Endothelial cell of umbilical vein (primary cell): ENCODE results near the gene EPHA4. TPM values are rescaled to one million over a fixed set of nuclear protein-coding genes. Genes with fewer than 3 reads are reported as not detected.

Experiments
- BruUV-seq: library from RNA; stranded (reverse); fragments of 400-500 nt; replicated peaks from 2 replicates; lab custom pipeline; 2021; lab: Mats Ljungman, UMichigan
- CTCF ChIA-PET: fragments of 300-600, 350-600 bp; sonication (Branson Sonifier 250); formaldehyde crosslinking; loops from one replicate; lab custom pipeline; 2021; ENCODE audit warnings: antibody characterized with exemption, inconsistent platforms; lab: Charles Lee
- POLR2A ChIA-PET: fragments of 300-600, 350-600 bp; sonication (Branson Sonifier 250); formaldehyde crosslinking; loops from one replicate; lab custom pipeline; 2021; ENCODE audit warnings: antibody characterized with exemption, inconsistent platforms; lab: Charles Lee
- DNase-seq: peaks from one replicate; pipeline ENCODE4 v3.0.0-alpha.2; 2011; ENCODE audit warnings: low read depth, low spot score
- FAIRE-seq: peaks from 2 replicates; lab custom pipeline; 2011; peaks lifted over from hg19 to GRCh38; lab: Jason Lieb, UNC
- H2AFZ ChIP-seq: 2 replicates; pipeline ENCODE4 v1.6.0; 2012; ENCODE audit warnings: low read depth, low read length, control low read depth, inconsistent platforms
- H3K27ac ChIP-seq: 2 replicates; pipeline ENCODE4 v1.5.1; 2011; ENCODE audit warnings: low read depth, mild to moderate bottlenecking, control low read depth, low read length, moderate library complexity; ENCODE audit not compliant: insufficient read depth
- H3K27me3 ChIP-seq, 2 experiments: 2 replicates each; pipeline versions ENCODE4 v1.6.0 to v1.6.1; 2011; ENCODE audit warnings: low read length in 2 of 2, mixed read lengths in 1 of 2; ENCODE audit not compliant: control insufficient read depth in 2 of 2, insufficient read depth in 2 of 2
- H3K36me3 ChIP-seq, 2 experiments: 2 replicates in 1 of 2; 3 replicates in 1 of 2; pipeline ENCODE4 v1.5.1; 2011; ENCODE audit warnings: low read length in 2 of 2, mild to moderate bottlenecking in 1 of 2, moderate library complexity in 1 of 2; ENCODE audit not compliant: control insufficient read depth in 2 of 2, insufficient read depth in 2 of 2; ENCODE audit errors: extremely low read depth in 1 of 2
- H3K4me1 ChIP-seq: 3 replicates; pipeline ENCODE4 v1.5.1; 2011; ENCODE audit warnings: mild to moderate bottlenecking, low read length; ENCODE audit not compliant: control insufficient read depth, insufficient read depth; ENCODE audit errors: extremely low read depth
- H3K4me2 ChIP-seq: 2 replicates; pipeline ENCODE4 v1.6.1; 2011; ENCODE audit warnings: low read length, control low read depth, mixed read lengths; ENCODE audit not compliant: insufficient read depth
- H3K4me3 ChIP-seq, 3 experiments: fragments of 200-600 bp in 1 of 3; sonication (generic), shearing (Covaris generic) in 1 of 3; replicated peaks in 1 of 3; 2 replicates each; pipeline ENCODE4 v1.5.1; 2011 to 2016; ENCODE audit warnings: control low read depth in 3 of 3, low read length in 3 of 3, mild to moderate bottlenecking in 2 of 3, inconsistent platforms in 1 of 3, low read depth in 1 of 3, moderate library complexity in 1 of 3; ENCODE audit not compliant: insufficient read depth in 1 of 3
- H3K79me2 ChIP-seq: 2 replicates; pipeline ENCODE4 v1.6.0; 2012; ENCODE audit warnings: low read length, inconsistent platforms; ENCODE audit not compliant: control insufficient read depth, insufficient read depth
- H3K9ac ChIP-seq: replicated peaks from 2 replicates; pipeline ENCODE3; 2011; ENCODE audit warnings: low read length, control low read depth; ENCODE audit not compliant: insufficient read depth; ENCODE audit errors: extremely low read depth
- H3K9me1 ChIP-seq: replicated peaks from 3 replicates; pipeline ENCODE4 v1.6.0; 2011; ENCODE audit warnings: mild to moderate bottlenecking, low read length; ENCODE audit not compliant: control insufficient read depth, insufficient read depth; ENCODE audit errors: extremely low read depth
- H3K9me3 ChIP-seq: replicated peaks from 2 replicates; pipeline ENCODE4 v1.5.1; 2012; ENCODE audit warnings: low read length, inconsistent platforms; ENCODE audit not compliant: control insufficient read depth, insufficient read depth
- H4K20me1 ChIP-seq: replicated peaks from 2 replicates; pipeline ENCODE3; 2011; ENCODE audit warnings: mild to moderate bottlenecking, low read length; ENCODE audit not compliant: control insufficient read depth, insufficient read depth; ENCODE audit errors: extremely low read depth
- EZH2 ChIP-seq: IDR thresholded peaks from 2 replicates; pipeline ENCODE4 v1.6.1; 2012; ENCODE audit warnings: borderline replicate concordance, low read depth, mild to moderate bottlenecking, moderate library complexity, low read length, inconsistent platforms; ENCODE audit not compliant: severe bottlenecking
- FOS ChIP-seq: IDR thresholded peaks from 2 replicates; pipeline ENCODE4 v1.6.1; 2011; ENCODE audit warnings: mild to moderate bottlenecking, low read length, moderate library complexity, borderline replicate concordance; ENCODE audit not compliant: insufficient read depth
- GATA2 ChIP-seq: IDR thresholded peaks from 2 replicates; pipeline ENCODE4 v1.7.0; 2011; ENCODE audit warnings: low read depth, mild to moderate bottlenecking, moderate library complexity, mixed read lengths, low read length; ENCODE audit not compliant: insufficient read length, insufficient read depth
- JUN ChIP-seq: IDR thresholded peaks from 2 replicates; pipeline ENCODE4 v1.6.1; 2011; ENCODE audit warnings: borderline replicate concordance, low read depth; ENCODE audit not compliant: insufficient read length, insufficient read depth
- MYC ChIP-seq: IDR thresholded peaks from one replicate; pipeline ENCODE4 v1.6.1; 2011; ENCODE audit warnings: mild to moderate bottlenecking, low read depth, low read length
- POLR2A ChIP-seq: IDR thresholded peaks from 2 replicates; pipeline ENCODE4 v1.6.1; 2012; ENCODE audit warnings: low read depth, mild to moderate bottlenecking, control low read depth, low read length
- POLR2AphosphoS5 ChIP-seq: IDR thresholded peaks from 2 replicates; pipeline ENCODE4 v1.6.1; 2012; ENCODE audit warnings: low read depth, mild to moderate bottlenecking, control low read depth, low read length, moderate library complexity; ENCODE audit not compliant: insufficient read depth
- dilution Hi-C: fragments of 300-500 bp; cut with MboI; formaldehyde crosslinking; loops from one replicate; pipeline ENCODE4 v1.15.0; 2019; ENCODE audit warnings: low sequenced_read_pairs; ENCODE audit not compliant: extremely low pct_ligation_motif_present
- intact Hi-C: fragments of 100-400 bp; cut with micrococcal nuclease; formaldehyde crosslinking; loops from one replicate; pipeline ENCODE4 v1.10.0; 2022
- polyA plus RNA-seq, 4 experiments: library from polyadenylated mRNA; depleted of rRNA in 3 of 4; stranded (reverse) in 3 of 4; unstranded in 1 of 4; fragments of >200 nt; gene quantifications; 2 replicates each; pipeline versions ENCODE4 v1.2.1 to v1.2.3, GENCODE V29; 2011 to 2012; ENCODE audit warnings: missing spikeins in 1 of 4
- total RNA-seq: library from RNA; stranded (reverse); gene quantifications from 2 replicates; pipeline ENCODE4 v1.2.3, GENCODE V29; 2021
- TF ChIP-seq, protein P1 (sequence below), 2 donors: IDR thresholded peaks; 1 replicate in 1 of 2; 2 replicates in 1 of 2; pipeline ENCODE4 v1.5.1; 2011; ENCODE audit warnings: low read length in 2 of 2, mild to moderate bottlenecking in 2 of 2, moderate library complexity in 2 of 2, control low read depth in 1 of 2, inconsistent platforms in 1 of 2, low read depth in 1 of 2; ENCODE audit not compliant: insufficient read depth in 1 of 2; ENCODE audit errors: extremely low read depth in 1 of 2
- TF ChIP-seq, protein P2 (sequence below): IDR thresholded peaks from 2 replicates; pipeline ENCODE4 v1.6.1; 2011; ENCODE audit not compliant: insufficient read depth, insufficient read length

Gene EPHA4
- total and polyA plus RNA-seq, 2 donors (not counting 3 experiments of a cell fraction or from before 2014, with no cell fraction given) = 11.9 to 19.8 TPM

DNA sequence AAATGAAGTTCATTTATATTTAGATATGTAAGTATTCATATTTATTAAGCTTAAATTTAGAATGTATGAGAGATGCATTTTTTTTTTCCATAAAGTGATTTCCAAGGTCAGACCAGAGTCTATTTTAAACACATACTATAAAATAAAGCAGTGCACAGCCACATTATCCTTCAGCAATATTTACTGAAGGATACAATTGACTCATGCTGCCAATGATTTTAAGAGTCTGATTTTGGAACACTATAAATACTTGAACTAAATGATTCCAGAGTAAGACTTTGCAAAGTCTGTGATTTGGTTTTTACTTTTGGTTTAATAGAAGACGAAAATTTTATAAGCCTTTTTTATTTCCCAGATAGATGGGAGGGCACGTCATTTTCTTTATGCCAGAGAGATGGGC, 107.1 kb downstream of the EPHA4 start:
- FAIRE-seq (no peak), DNase-seq (no peak)
- no peak overlapping the region for H2AFZ ChIP-seq
- H3K4me2 ChIP-seq = no peak overlapping the region
- no peaks in the 10 kb centered on the region for H3K27me3 ChIP-seq
- intact Hi-C loops (no loop called here), dilution Hi-C loops (no loop called here)
- no peak for TF ChIP-seq GATA2
- no peak for TF ChIP-seq JUN
- no peak for TF ChIP-seq FOS
- TF ChIP-seq, protein P1, sequence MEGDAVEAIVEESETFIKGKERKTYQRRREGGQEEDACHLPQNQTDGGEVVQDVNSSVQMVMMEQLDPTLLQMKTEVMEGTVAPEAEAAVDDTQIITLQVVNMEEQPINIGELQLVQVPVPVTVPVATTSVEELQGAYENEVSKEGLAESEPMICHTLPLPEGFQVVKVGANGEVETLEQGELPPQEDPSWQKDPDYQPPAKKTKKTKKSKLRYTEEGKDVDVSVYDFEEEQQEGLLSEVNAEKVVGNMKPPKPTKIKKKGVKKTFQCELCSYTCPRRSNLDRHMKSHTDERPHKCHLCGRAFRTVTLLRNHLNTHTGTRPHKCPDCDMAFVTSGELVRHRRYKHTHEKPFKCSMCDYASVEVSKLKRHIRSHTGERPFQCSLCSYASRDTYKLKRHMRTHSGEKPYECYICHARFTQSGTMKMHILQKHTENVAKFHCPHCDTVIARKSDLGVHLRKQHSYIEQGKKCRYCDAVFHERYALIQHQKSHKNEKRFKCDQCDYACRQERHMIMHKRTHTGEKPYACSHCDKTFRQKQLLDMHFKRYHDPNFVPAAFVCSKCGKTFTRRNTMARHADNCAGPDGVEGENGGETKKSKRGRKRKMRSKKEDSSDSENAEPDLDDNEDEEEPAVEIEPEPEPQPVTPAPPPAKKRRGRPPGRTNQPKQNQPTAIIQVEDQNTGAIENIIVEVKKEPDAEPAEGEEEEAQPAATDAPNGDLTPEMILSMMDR (IDR thresholded peaks at IDR 0.05; ENCODE audit: extremely low read depth in 1 of 2, insufficient read depth in 1 of 2, low read depth in 1 of 2, low read length in 2 of 2) = no peak
- no peak for TF ChIP-seq MYC
- no peak for TF ChIP-seq POLR2AphosphoS5
- no peak for TF ChIP-seq POLR2A
- TF ChIP-seq, protein P2, sequence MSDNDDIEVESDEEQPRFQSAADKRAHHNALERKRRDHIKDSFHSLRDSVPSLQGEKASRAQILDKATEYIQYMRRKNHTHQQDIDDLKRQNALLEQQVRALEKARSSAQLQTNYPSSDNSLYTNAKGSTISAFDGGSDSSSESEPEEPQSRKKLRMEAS = no peak
- no peak for TF ChIP-seq EZH2
- no peaks in the 10 kb centered on the region for H3K9me1 ChIP-seq
- no peaks in the 10 kb centered on the region for H3K9me3 ChIP-seq
- H3K36me3 ChIP-seq = no peaks in the 10 kb centered on the region
- H3K27ac ChIP-seq = no peak overlapping the region
- peaks cover 2% of the 10 kb centered on the region for H3K79me2 ChIP-seq
- ChIA-PET POLR2A (no interaction called here), CTCF (no interaction called here)
- BruUV-seq = no TSS peak
- no peak overlapping the region for H3K9ac ChIP-seq
- no peaks in the 10 kb centered on the region for H4K20me1 ChIP-seq
- H3K4me1 ChIP-seq = peaks cover 20% of the 10 kb centered on the region
- no peak overlapping the region for H3K4me3 ChIP-seq
